ENCODE data around the gene ZMIZ1. TPM values are rescaled to one million over a fixed set of nuclear protein-coding genes. Genes with fewer than 3 reads are reported as not detected.
A peak's percentile ranks its signal among the peaks of the same experiment; 100 is the strongest.

ZMIZ1 gene
- total RNA-seq, 6 donors from 2014 or later, result 51.0 to 99.2 (median 91.8) TPM

- Histone ChIP-seq H3K27ac (peak overlapping the region; percentile 68 to 83 (median 73)), H3K27me3 (no peaks in the 10 kb centered on the region), H3K36me3 (peaks cover 0 to 10% (median under 1%) of the 10 kb centered on the region in 4 donors), H3K4me1 (peaks cover 74 to 96% (median 80%) of the 10 kb centered on the region in 4 donors), H3K9me3 (no peaks in the 10 kb centered on the region), H3K4me3 (no peak overlapping the region)
- 50 to 89% methylated on average over 1 of the region's 1 CpG for WGBS, 2 donors
- ATAC-seq (ENCODE audit: low FRiP score in 2 of 2) (no peak), DNase-seq (no peak)
- TF ChIP-seq POLR2A (IDR thresholded peaks at IDR 0.05) (no peak), EP300 (IDR thresholded peaks at IDR 0.05) (no peak), CTCF (IDR thresholded peaks at IDR 0.05) (no peak), POLR2AphosphoS5 (IDR thresholded peaks at IDR 0.05) (no peak)
Observed at GRCh38 chr10:79190740-79191261, 122.0 kb downstream of the ZMIZ1 start.

- DNase-seq, result no peak
- no peak overlapping the region for H3K4me3 ChIP-seq
- peak; percentile 50 to 74 for TF ChIP-seq POLR2AphosphoS5 (IDR thresholded peaks at IDR 0.05)
- TF ChIP-seq CTCF (IDR thresholded peaks at IDR 0.05), result no peak
- peak in 3 of 4 donors; percentile 35 to 88 (median 76) for TF ChIP-seq EP300 (IDR thresholded peaks at IDR 0.05)
- H3K4me1 ChIP-seq, result peaks cover 61 to 88% (median 70%) of the 10 kb centered on the region in 4 donors
- peaks cover 0 to 13% (median 2%) of the 10 kb centered on the region in 4 donors for H3K36me3 ChIP-seq
- WGBS, 2 donors, result 56 to 59% methylated on average over 4 of the region's 4 CpGs
- no peaks in the 10 kb centered on the region for H3K27me3 ChIP-seq
- ATAC-seq (ENCODE audit: low FRiP score in 2 of 2), result no peak
- H3K27ac ChIP-seq, result peak overlapping the region; percentile 68 to 83 (median 73)
- H3K9me3 ChIP-seq, result no peaks in the 10 kb centered on the region
Observed at GRCh38 chr10:79191951-79192676, 123.3 kb downstream of the ZMIZ1 start.

GRCh38 chr10:79192677-79193003 lies 123.9 kb downstream of the ZMIZ1 start:
- Histone ChIP-seq H3K4me3 (no peak overlapping the region), H3K9me3 (no peaks in the 10 kb centered on the region), H3K27me3 (no peaks in the 10 kb centered on the region), H3K27ac (peak overlapping the region; percentile 68 to 83 (median 73)), H3K4me1 (peaks cover 56 to 84% (median 65%) of the 10 kb centered on the region in 4 donors), H3K36me3 (peaks cover 0 to 7% (median 2%) of the 10 kb centered on the region in 4 donors)
- no peak for DNase-seq
- 46 to 73% methylated on average over 4 of the region's 4 CpGs for WGBS, 2 donors
- TF ChIP-seq EP300 (IDR thresholded peaks at IDR 0.05), result no peak
- no peak for TF ChIP-seq POLR2A (IDR thresholded peaks at IDR 0.05)
- no peak for TF ChIP-seq POLR2AphosphoS5 (IDR thresholded peaks at IDR 0.05)
- no peak for TF ChIP-seq CTCF (IDR thresholded peaks at IDR 0.05)
- ATAC-seq (ENCODE audit: low FRiP score in 2 of 2), result peak in 1 of 2 donors; percentile 60

GRCh38 chr10:79193694-79194382 lies 125.1 kb downstream of the ZMIZ1 start:
- Histone ChIP-seq H3K4me1 (peaks cover 44 to 72% (median 53%) of the 10 kb centered on the region in 4 donors), H3K36me3 (peaks cover 0 to 7% (median 2%) of the 10 kb centered on the region in 4 donors), H3K9me3 (no peaks in the 10 kb centered on the region), H3K27me3 (no peaks in the 10 kb centered on the region), H3K4me3 (no peak overlapping the region), H3K27ac (peak overlapping the region in 3 of 4 donors; percentile 8 to 65 (median 19))
- no peak for DNase-seq
- ATAC-seq (ENCODE audit: low FRiP score in 2 of 2), result no peak
- no peak for TF ChIP-seq POLR2A (IDR thresholded peaks at IDR 0.05)
- TF ChIP-seq CTCF (IDR thresholded peaks at IDR 0.05), result no peak
- no peak for TF ChIP-seq EP300 (IDR thresholded peaks at IDR 0.05)
- no peak for TF ChIP-seq POLR2AphosphoS5 (IDR thresholded peaks at IDR 0.05)
- WGBS, 2 donors, result 88 to 90% methylated on average over 12 to 14 of the region's 14 CpGs
